Activated naive CD4-positive, alpha-beta T cell treated with anti-CD3 and anti-CD28 coated beads, Interleukin-2, amount 50 U/mL, for 24 hours (primary cell): Measurements from ENCODE around the gene NXPE3.

Experiments
- H3K27ac Mint-ChIP-seq: one replicate; pipeline ENCODE4 v1.8.0; 2021; ENCODE audit warnings: mild to moderate bottlenecking, mixed read lengths
- H3K27me3 Mint-ChIP-seq: one replicate; pipeline ENCODE4 v1.8.0; 2021; ENCODE audit warnings: mixed read lengths
- H3K36me3 Mint-ChIP-seq: one replicate; pipeline ENCODE4 v1.8.0; 2021; ENCODE audit warnings: mixed read lengths
- H3K4me1 Mint-ChIP-seq: one replicate; pipeline ENCODE4 v1.8.0; 2021; ENCODE audit warnings: mixed read lengths
- H3K4me3 Mint-ChIP-seq: one replicate; pipeline ENCODE4 v1.8.0; 2021; ENCODE audit warnings: mild to moderate bottlenecking, mixed read lengths
- H3K9me3 Mint-ChIP-seq: one replicate; pipeline ENCODE4 v1.8.0; 2021; ENCODE audit warnings: mixed read lengths

Gene NXPE3

GRCh38 chr3:101814835-101815234 lies 35.8 kb downstream of the NXPE3 start:
- Mint-ChIP-seq H3K27me3 (no peaks in the 10 kb centered on the region), H3K36me3 (peaks cover 10% of the 10 kb centered on the region), H3K27ac (peak overlapping the region; percentile 84), H3K4me3 (peak overlapping the region; percentile 42), H3K4me1 (peaks cover 59% of the 10 kb centered on the region), H3K9me3 (no peaks in the 10 kb centered on the region)

GRCh38 chr3:101816215-101817149 lies 37.5 kb downstream of the NXPE3 start:
- Mint-ChIP-seq H3K9me3 (no peaks in the 10 kb centered on the region), H3K27ac (peak overlapping the region; percentile 63), H3K36me3 (peaks cover 20% of the 10 kb centered on the region), H3K4me3 (no peak overlapping the region), H3K4me1 (peaks cover 56% of the 10 kb centered on the region), H3K27me3 (no peaks in the 10 kb centered on the region)

- H3K36me3 Mint-ChIP-seq, result peaks cover 30% of the 10 kb centered on the region
- no peak overlapping the region for H3K4me3 Mint-ChIP-seq
- H3K27me3 Mint-ChIP-seq, result no peaks in the 10 kb centered on the region
- H3K9me3 Mint-ChIP-seq, result no peaks in the 10 kb centered on the region
- H3K27ac Mint-ChIP-seq, result no peak overlapping the region
- peaks cover 67% of the 10 kb centered on the region for H3K4me1 Mint-ChIP-seq
Observed at GRCh38 chr3:101817992-101818391, 39.0 kb downstream of the NXPE3 start.

GRCh38 chr3:101819649-101820206 lies 40.7 kb downstream of the NXPE3 start:
- no peaks in the 10 kb centered on the region for H3K27me3 Mint-ChIP-seq
- no peaks in the 10 kb centered on the region for H3K9me3 Mint-ChIP-seq
- peaks cover 31% of the 10 kb centered on the region for H3K36me3 Mint-ChIP-seq
- H3K4me3 Mint-ChIP-seq, result no peak overlapping the region
- peak overlapping the region; percentile 23 for H3K27ac Mint-ChIP-seq
- H3K4me1 Mint-ChIP-seq, result peaks cover 55% of the 10 kb centered on the region

GRCh38 chr3:101821503-101821902 lies 42.5 kb downstream of the NXPE3 start:
- Mint-ChIP-seq H3K27me3 (no peaks in the 10 kb centered on the region), H3K4me1 (peaks cover 54% of the 10 kb centered on the region), H3K4me3 (no peak overlapping the region), H3K27ac (no peak overlapping the region), H3K36me3 (peaks cover 31% of the 10 kb centered on the region), H3K9me3 (no peaks in the 10 kb centered on the region)

- H3K27me3 Mint-ChIP-seq, result no peaks in the 10 kb centered on the region
- H3K9me3 Mint-ChIP-seq, result no peaks in the 10 kb centered on the region
- H3K4me1 Mint-ChIP-seq, result peaks cover 61% of the 10 kb centered on the region
- H3K27ac Mint-ChIP-seq, result no peak overlapping the region
- H3K36me3 Mint-ChIP-seq, result peaks cover 28% of the 10 kb centered on the region
- H3K4me3 Mint-ChIP-seq, result no peak overlapping the region
Observed at GRCh38 chr3:101823525-101823924, 44.5 kb downstream of the NXPE3 start.

GRCh38 chr3:101824702-101825101 lies 45.7 kb downstream of the NXPE3 start:
- Mint-ChIP-seq H3K27ac (peak overlapping the region; percentile 4), H3K4me3 (no peak overlapping the region), H3K9me3 (no peaks in the 10 kb centered on the region), H3K27me3 (no peaks in the 10 kb centered on the region), H3K4me1 (peaks cover 65% of the 10 kb centered on the region), H3K36me3 (peaks cover 25% of the 10 kb centered on the region)

GRCh38 chr3:101825904-101826445 lies 47.0 kb downstream of the NXPE3 start:
- Mint-ChIP-seq H3K27me3 (no peaks in the 10 kb centered on the region), H3K27ac (peak overlapping the region; percentile 99), H3K4me3 (peak overlapping the region; percentile 75), H3K9me3 (no peaks in the 10 kb centered on the region), H3K4me1 (peaks cover 67% of the 10 kb centered on the region), H3K36me3 (peaks cover 18% of the 10 kb centered on the region)

- peaks cover 74% of the 10 kb centered on the region for H3K4me1 Mint-ChIP-seq
- H3K9me3 Mint-ChIP-seq, result no peaks in the 10 kb centered on the region
- peak overlapping the region; percentile 99 for H3K27ac Mint-ChIP-seq
- no peaks in the 10 kb centered on the region for H3K27me3 Mint-ChIP-seq
- peaks cover 12% of the 10 kb centered on the region for H3K36me3 Mint-ChIP-seq
- H3K4me3 Mint-ChIP-seq, result peak overlapping the region; percentile 91
Observed at GRCh38 chr3:101827211-101828174, 48.5 kb downstream of the NXPE3 start.

- H3K27ac Mint-ChIP-seq, result peak overlapping the region; percentile 99
- H3K27me3 Mint-ChIP-seq, result no peaks in the 10 kb centered on the region
- H3K4me1 Mint-ChIP-seq, result peaks cover 76% of the 10 kb centered on the region
- peak overlapping the region; percentile 91 for H3K4me3 Mint-ChIP-seq
- H3K36me3 Mint-ChIP-seq, result peaks cover 17% of the 10 kb centered on the region
- H3K9me3 Mint-ChIP-seq, result no peaks in the 10 kb centered on the region
Observed at GRCh38 chr3:101828276-101828675, 49.3 kb downstream of the NXPE3 start.

GRCh38 chr3:101828691-101829436 lies 49.9 kb downstream of the NXPE3 start:
- Mint-ChIP-seq H3K4me3 (peak overlapping the region; percentile 91), H3K4me1 (peaks cover 82% of the 10 kb centered on the region), H3K27me3 (no peaks in the 10 kb centered on the region), H3K9me3 (no peaks in the 10 kb centered on the region), H3K27ac (peak overlapping the region; percentile 99), H3K36me3 (peaks cover 21% of the 10 kb centered on the region)

- Mint-ChIP-seq H3K4me1 (peaks cover 88% of the 10 kb centered on the region), H3K27me3 (no peaks in the 10 kb centered on the region), H3K36me3 (peaks cover 25% of the 10 kb centered on the region), H3K27ac (peak overlapping the region; percentile 99), H3K4me3 (peak overlapping the region; percentile 91), H3K9me3 (no peaks in the 10 kb centered on the region)
Observed at GRCh38 chr3:101829437-101829830, 50.4 kb downstream of the NXPE3 start.

GRCh38 chr3:101829874-101830273 lies 50.9 kb downstream of the NXPE3 start:
- Mint-ChIP-seq H3K27ac (peak overlapping the region; percentile 99), H3K27me3 (no peaks in the 10 kb centered on the region), H3K4me1 (peaks cover 88% of the 10 kb centered on the region), H3K36me3 (peaks cover 27% of the 10 kb centered on the region), H3K4me3 (peak overlapping the region; percentile 91), H3K9me3 (no peaks in the 10 kb centered on the region)

- Mint-ChIP-seq H3K27ac (peak overlapping the region; percentile 85), H3K9me3 (no peaks in the 10 kb centered on the region)
Observed at GRCh38 chr3:101833446-101833974, 54.5 kb downstream of the NXPE3 start.

More at GRCh38 chr3:101833446-101833974, 54.5 kb downstream of the NXPE3 start:
- Mint-ChIP-seq H3K4me1 (peaks cover 94% of the 10 kb centered on the region), H3K36me3 (peaks cover 34% of the 10 kb centered on the region), H3K4me3 (peak overlapping the region; percentile 68), H3K27me3 (no peaks in the 10 kb centered on the region)
